GM10248 (cell line): Measurements from ENCODE around the gene METRN.

ENCODE experiments used
- CTCF ChIA-PET: fragments of 300-600 bp; sonication (Branson Sonifier 250); formaldehyde crosslinking; extraction: SDS; loops from one replicate; lab custom pipeline; 2021; ENCODE audit warnings: antibody characterized with exemption; lab: Yijun Ruan, JAX
- POLR2A ChIA-PET: fragments of 350-650 bp; sonication (Branson Sonifier 250); formaldehyde crosslinking; extraction: SDS; loops from one replicate; lab custom pipeline; 2020; ENCODE audit warnings: antibody characterized with exemption; lab: Yijun Ruan, JAX
- DNase-seq: peaks from one replicate; pipeline ENCODE4 v3.0.0; 2012; ENCODE audit errors: extremely low spot score
- CTCF ChIP-seq: IDR thresholded peaks from 2 replicates; pipeline ENCODE4 v1.5.1; 2012; ENCODE audit warnings: mild to moderate bottlenecking, low read depth; ENCODE audit errors: extremely low read depth, missing control alignments, control extremely low read depth

The METRN gene

GRCh38 chr16:674214-674881 lies 40.6 kb upstream of the METRN start:
- TF ChIP-seq CTCF: no peak

GRCh38 chr16:674968-675883 lies 39.7 kb upstream of the METRN start, which contains the start of gene RHBDL1:
Gene RHBDL1, plus strand, starts transcription at chr16:675671. Its CDS starts 120 bp downstream, at chr16:675791.
- CTCF ChIA-PET: interaction anchor here (1.0 to 1.6 kb wide), 6 partner anchors 8 to 27 kb away, joined by 3 to 5 read pairs (median 4); partner anchors contain the start of gene JMJD8
- POLR2A ChIA-PET: no interaction called here

More at GRCh38 chr16:674214-674881, 40.6 kb upstream of the METRN start:
- ChIA-PET CTCF (interaction anchor here (1.4 to 1.6 kb wide), 3 partner anchors 11 to 15 kb away, joined by 3 to 5 read pairs (median 3); no protein-coding TSS in a partner anchor), POLR2A (no interaction called here)
- no peak for DNase-seq

GRCh38 chr16:675884-676564 lies 38.9 kb upstream of the METRN start:
- no peak for TF ChIP-seq CTCF
- ChIA-PET POLR2A (no interaction called here), CTCF (interaction anchor here (1.0 to 1.6 kb wide), 5 partner anchors 8 to 28 kb away, joined by 3 to 5 read pairs (median 4); partner anchors contain the start of gene JMJD8)
- DNase-seq: no peak

More at GRCh38 chr16:674968-675883, 39.7 kb upstream of the METRN start, which contains the start of gene RHBDL1:
- DNase-seq: no peak
- TF ChIP-seq CTCF: no peak

- TF ChIP-seq CTCF: no peak
- ChIA-PET CTCF (interaction anchor here (1.3 to 1.4 kb wide), 2 partner anchors 9 to 28 kb away, joined by 3 to 4 read pairs; no protein-coding TSS in a partner anchor), POLR2A (no interaction called here)
- no peak for DNase-seq
Observed at GRCh38 chr16:676565-676902, 38.4 kb upstream of the METRN start.

GRCh38 chr16:676913-677312 lies 38.0 kb upstream of the METRN start:
- no peak for TF ChIP-seq CTCF
- DNase-seq: no peak
- POLR2A ChIA-PET: no interaction called here
- CTCF ChIA-PET: interaction anchor here (0.7 to 1.4 kb wide), 3 partner anchors 10 to 29 kb away, joined by 3 to 4 read pairs (median 3); partner anchors contain the start of gene WDR90
